Measurements from ENCODE around the gene ACKR3.

ACKR3 gene

DNA sequence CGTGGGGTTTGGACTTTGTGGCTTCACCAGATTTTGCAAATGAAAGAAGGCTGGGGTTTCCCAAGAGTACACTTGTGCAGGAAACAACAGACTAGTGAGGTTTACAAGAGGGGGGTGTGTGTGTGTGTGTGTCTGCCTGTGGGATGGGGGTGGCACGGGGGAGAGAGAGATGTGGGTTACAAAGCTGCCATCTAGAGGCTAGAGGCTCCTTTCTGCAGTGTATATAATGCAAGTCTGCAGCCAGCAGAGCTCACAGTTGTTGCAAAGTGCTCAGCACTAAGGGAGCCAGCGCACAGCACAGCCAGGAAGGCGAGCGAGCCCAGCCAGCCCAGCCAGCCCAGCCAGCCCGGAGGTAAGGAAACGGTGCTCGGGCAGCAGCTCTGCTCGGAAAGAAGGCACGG is at the start of gene ACKR3:
TSS of gene ACKR3 (plus strand) at position 253 of the 401 bp plus-strand sequence. CDS start 10,641 bp downstream, outside the sequence.
- peak; percentile 42 for DNase-seq (ENCODE audit: low read depth)

- no peak for DNase-seq (ENCODE audit: low read depth)
Measured at GRCh38 chr2:236521556-236521955, 48.1 kb upstream of the ACKR3 start.

- DNase-seq (ENCODE audit: low read depth), result no peak
Measured at GRCh38 chr2:236523249-236523648, 46.4 kb upstream of the ACKR3 start.

GRCh38 chr2:236525411-236525997 is 44.1 kb upstream of the ACKR3 start:
- DNase-seq (ENCODE audit: low read depth), result no peak

DNA sequence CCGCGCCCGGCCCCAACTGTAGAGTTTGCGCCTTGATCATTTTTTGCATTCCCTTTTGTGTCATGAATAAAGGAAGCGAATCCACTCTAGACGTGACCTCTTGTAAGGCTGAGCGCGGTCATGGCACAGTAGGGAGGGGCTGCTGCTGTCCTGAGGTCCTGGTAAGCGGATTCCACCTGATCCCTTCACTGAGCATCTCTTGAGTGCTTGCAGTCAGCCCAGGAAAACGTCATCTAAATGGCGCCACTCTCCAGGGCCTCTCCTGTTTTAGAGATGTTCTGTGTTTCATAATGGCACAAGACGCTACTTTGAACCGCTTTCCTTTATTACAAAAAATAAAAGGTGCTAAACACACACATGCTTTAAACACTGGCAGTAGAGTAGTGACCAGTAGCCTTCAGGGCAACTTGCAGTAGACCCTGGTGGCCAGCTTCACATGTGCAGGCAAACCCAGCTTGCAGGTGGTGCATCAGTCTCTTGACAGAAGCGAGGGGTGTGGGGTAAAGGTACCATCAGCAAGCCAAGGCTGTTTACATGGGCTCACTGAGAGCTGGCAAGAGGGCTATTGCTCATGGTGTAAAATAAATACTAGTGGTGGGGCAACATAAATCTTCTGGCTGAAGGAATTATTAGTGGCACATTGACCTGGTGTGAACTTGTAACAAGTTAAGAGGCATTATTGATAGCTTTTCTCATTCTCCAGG is 43.0 kb upstream of the ACKR3 start:
- no peak for DNase-seq (ENCODE audit: low read depth)

GRCh38 chr2:236527159-236527630 is 42.4 kb upstream of the ACKR3 start:
- no peak for DNase-seq (ENCODE audit: low read depth)

GRCh38 chr2:236529606-236530005 is 40.0 kb upstream of the ACKR3 start:
- no peak for DNase-seq (ENCODE audit: low read depth)

GRCh38 chr2:236530512-236530911 is 39.1 kb upstream of the ACKR3 start:
- DNase-seq (ENCODE audit: low read depth), result no peak

- DNase-seq (ENCODE audit: low read depth), result no peak
Measured at GRCh38 chr2:236531195-236531594, 38.4 kb upstream of the ACKR3 start.

DNA sequence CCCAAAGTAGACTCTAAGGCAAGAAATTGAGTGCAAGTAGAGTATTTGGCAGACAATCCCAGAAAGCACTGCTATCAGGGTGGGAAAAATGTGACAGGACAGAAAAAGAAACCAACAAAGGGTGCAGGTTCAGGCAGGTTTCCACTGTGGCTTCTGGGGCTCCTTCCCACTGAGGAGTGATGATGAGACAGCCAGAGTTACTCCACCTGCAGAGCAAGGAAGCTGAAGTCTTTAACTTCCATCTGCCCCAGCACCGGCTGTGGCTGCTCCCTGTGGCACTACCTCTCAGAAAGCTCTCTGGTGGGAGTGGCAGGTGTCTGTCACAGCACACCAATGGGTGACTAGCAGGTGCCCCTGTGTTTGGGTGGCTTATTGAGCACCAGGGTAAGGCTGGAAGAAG is 37.6 kb upstream of the ACKR3 start:
- DNase-seq (ENCODE audit: low read depth), result no peak

GRCh38 chr2:236533343-236533742 is 36.3 kb upstream of the ACKR3 start:
- no peak for DNase-seq (ENCODE audit: low read depth)

DNA sequence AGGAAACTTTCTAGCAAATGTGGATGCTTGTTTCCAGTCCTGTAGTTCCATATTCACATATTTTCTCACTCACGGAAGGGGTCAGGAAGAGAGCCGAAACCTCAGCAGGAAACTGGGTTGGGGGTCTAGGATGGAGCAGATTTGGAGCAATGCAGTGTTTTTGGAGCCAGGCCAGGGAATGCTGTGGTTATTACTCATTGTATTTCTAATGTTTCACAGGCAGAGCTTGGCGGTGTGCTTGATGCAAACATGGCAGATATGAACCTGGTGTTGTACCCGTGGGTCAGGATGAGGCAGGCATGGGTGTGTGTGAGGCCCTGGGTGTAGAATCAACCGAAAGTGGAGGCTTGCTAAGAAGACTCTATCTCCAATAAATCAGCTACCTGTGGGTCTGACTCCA is 34.6 kb upstream of the ACKR3 start:
- DNase-seq (ENCODE audit: low read depth), result no peak

GRCh38 chr2:236536727-236537398 is 32.8 kb upstream of the ACKR3 start:
- DNase-seq (ENCODE audit: low read depth), result no peak

DNA sequence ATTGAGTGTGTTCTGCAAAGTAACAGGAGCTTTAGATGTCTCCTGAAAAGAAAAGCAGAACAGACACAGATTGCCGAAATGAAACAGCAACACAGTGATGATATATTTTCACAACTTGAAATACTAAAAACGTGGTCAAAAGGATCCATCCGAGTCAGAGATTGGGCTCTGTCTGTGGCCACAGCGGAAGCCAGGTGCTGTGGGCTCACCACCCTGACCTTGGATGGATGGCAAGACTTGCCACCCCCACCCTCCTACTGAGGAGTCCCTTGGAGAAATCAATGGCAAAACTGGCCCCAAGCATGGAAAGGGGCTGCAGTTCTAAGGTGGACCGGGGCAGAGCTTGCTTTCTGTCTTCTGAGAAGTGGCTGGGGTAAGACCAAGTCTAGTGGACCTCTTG is 31.4 kb upstream of the ACKR3 start:
- DNase-seq (ENCODE audit: low read depth), result no peak

- DNase-seq (ENCODE audit: low read depth), result no peak
Measured at GRCh38 chr2:236541008-236541562, 28.5 kb upstream of the ACKR3 start.

DNA sequence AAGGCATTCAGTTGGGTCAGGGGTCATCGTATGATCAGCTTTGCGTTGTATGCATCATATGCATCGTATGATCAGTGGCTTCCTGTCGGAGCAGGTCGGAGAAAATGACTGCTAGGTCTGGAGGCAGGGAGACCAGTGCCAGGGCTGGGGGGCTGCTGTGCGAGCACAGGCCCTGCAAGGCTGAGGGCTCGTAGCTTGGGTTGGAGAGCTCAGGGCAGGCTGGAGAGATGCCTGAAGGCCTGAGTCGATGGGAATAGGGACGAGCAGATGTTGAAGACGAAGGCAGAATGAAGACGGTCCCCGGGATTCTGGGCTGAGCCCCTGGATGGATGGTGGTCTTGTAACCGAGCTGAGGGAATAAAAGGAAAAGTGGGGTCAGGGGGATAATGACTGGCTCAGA is 25.3 kb upstream of the ACKR3 start:
- DNase-seq (ENCODE audit: low read depth), result no peak

DNA sequence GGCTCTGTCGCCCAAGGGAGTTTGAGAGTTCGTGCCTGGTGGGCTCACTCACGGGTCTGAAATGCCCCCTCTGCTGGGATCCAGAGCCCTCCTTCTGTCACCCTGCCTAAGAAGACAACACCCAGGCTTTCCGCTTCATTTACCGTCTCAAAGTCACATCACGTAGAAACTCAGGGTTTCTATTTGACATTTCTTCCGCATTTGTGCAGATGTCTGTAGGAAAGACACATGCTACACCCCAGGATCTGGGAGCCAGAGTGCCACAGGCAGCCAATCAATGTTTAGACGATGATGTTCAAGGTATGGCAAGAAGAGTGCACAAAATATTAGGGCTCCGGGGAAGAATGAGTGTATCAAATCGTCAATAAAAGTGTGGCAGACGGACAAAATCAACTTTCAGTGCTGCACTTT is 24.4 kb upstream of the ACKR3 start:
- DNase-seq (ENCODE audit: low read depth), result no peak

DNA sequence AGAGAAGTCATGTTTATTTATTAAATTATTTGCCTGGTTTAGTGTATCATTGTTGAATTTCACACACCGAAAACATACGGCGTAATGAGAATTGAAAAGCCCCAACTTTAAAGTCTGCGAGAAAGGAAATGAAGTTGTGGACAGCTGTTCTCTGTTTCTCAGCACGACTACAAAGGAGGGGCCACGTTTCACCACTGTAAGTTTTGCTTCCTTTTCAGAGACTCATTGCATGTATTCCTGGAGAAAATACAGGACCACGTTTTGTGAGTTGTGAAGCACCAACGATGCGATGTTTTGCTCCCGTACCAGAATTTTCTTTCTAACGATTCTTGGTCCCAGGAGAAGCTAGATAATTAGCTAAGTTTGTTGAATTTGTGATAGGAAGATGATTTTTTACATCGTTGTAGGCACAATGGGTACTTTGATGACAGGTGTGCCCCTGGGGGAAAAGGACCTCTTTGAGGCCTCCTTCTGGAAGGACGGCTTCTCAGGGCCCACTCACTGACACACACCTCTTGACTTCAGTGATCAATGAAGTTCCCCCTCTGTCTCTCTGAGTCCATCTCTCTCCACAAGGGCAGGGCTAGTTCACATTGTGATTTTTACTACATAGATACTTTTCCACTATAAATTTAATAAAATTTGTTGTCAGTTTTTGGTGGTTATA is 23.7 kb upstream of the ACKR3 start:
- no peak for DNase-seq (ENCODE audit: low read depth)

- no peak for DNase-seq (ENCODE audit: low read depth)
Measured at GRCh38 chr2:236546561-236547002, 23.0 kb upstream of the ACKR3 start.

DNA sequence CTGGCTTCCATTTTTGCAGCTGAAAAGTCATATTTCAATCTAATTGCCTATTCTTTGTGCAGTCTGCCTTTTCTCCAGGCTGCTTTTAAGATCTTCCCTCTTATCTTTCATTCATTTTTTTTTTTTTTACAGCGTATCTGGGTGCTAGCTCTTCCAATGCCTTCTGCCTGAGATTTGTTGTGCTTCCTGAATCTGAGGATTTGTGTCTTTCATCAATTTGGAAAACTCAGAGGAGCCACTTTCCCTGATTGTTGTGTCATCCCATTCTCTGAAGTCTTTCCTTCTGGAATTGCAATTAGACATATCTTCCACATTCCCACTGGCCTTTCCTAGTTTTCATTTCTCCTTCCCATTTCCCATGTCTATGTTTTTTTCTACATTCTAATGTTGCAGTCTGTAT is 21.9 kb upstream of the ACKR3 start:
- no peak for DNase-seq (ENCODE audit: low read depth)

DNA sequence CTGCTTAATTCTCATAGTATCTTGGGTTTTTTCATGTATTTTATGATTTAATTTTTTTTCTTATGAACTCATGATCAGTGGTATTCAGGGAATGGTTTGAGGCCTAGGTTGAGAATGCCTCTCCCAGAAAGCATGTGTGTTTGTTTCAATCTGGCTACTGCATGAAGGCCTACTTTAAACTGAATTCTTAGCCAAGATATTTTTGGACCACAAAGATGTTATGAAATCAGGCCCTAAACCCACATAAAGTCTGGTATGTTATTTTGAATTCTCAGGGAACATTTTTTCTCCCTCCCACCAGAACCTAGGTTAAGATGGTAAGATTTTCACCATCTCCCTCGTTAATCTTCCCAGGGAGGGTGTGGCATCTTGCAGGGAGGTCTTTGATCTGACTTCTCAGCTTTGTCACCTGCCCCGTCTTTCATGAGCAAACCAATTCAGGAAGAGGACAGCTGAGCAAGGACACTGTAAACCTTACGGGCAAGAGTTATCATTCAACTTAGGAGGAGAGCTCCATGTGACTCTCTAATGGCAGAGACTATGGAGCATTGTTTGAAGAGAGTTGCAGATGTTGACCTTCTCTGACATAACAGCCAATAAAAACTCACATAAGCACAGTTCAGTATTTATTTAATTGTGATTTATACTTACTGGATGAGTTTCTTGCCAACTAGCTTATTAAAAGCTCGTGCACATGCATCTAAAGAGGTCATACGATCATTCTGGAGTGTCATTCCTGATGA is 21.3 kb upstream of the ACKR3 start:
- DNase-seq (ENCODE audit: low read depth), result peak; percentile 14

GRCh38 chr2:236549165-236549564 is 20.5 kb upstream of the ACKR3 start:
- no peak for DNase-seq (ENCODE audit: low read depth)

Measured in fibroblast of gingiva (primary cell).